Left ventricle myocardium superior (tissue), 1 donor: ENCODE results near the gene OR8B4. TPM values are rescaled to one million over a fixed set of nuclear protein-coding genes. Genes with fewer than 3 reads are reported as not detected.
A peak's percentile ranks its signal among the peaks of the same experiment; 100 is the strongest.
"Not testable (repeated sequence)": the region's sequence is repeated elsewhere in the genome, so short reads cannot be mapped to it uniquely, and the experiment has no call there.

ENCODE experiments used
- ATAC-seq: fragments of 200-7000 bp; cut with Tn5 transposase; one replicate; pipeline ENCODE4 v1.9.1; 2020; ENCODE audit warnings: mild to moderate bottlenecking, moderate library complexity
- DNase-seq: peaks from one replicate; pipeline ENCODE4 v3.0.0-alpha.2; 2020
- intact Hi-C: fragments of 100-400 bp; cut with micrococcal nuclease; formaldehyde crosslinking; loops from one replicate; pipeline ENCODE4 v1.11.0; 2022
- total RNA-seq: library from RNA; stranded (reverse); fragmentation: NEBNext Ultra II Directional; extraction: Animal tissue kit (Norgen Biotek cat#: 25700); gene quantifications from one replicate; pipeline ENCODE4 v1.2.1, GENCODE V29; 2021
- donor health status: DM: no; HTN: yes; CAD: no; lungs with severe emphysema.

OR8B4 gene
- total RNA-seq, 1 donor from 2014 or later: not detected

DNA sequence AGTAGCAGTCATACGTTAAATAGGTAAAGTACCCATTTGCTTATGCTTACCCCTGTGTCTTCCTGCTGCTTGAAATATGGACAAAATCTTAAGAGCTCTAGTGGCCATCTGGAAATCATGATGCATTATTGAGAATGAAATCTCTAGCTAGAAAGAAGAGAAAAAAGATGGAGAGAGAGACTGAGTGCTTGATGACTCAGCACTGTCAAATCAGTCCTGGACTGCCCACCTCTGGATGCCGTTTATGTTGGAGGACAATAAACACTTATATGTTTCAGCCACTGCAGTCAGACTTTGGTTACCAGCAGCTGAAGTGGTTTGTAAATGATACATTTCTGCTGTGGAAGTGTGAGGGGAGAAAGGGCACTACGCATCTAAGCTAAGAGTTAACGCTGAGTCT lies 3.6 kb downstream of the OR8B4 start:
- ATAC-seq (no peak), DNase-seq (no peak)
- intact Hi-C loops: no loop called here

DNA sequence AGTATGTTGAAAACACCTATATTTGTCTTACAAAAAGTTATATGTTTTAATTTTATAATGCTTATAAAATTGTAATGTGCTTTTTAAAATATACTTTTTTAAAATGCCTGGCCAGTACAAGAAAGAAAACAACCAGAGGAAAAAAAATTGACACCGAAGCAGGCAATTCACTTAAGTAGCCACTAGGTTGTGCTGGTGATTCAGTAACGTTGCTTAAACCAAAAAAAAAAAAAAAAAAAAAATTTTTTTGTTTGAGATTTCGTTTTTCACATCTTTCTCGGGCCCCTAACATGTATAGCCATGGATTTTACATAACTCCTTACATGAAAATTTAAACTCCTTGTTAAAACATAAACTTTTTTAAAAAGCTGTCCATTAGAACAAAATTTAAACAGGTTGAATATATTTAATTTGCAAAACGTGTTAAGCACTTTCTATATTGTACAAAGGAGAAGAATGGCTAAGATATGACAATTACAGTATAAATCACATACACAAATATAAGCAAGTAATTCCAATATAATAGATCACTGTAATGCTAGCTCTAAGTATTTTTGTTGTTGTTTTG lies 9.2 kb downstream of the OR8B4 start:
- intact Hi-C loops: loop anchor here (2.0 kb wide), 1 partner anchor 167 kb away; no protein-coding TSS in a partner anchor
- no peak for DNase-seq
- ATAC-seq: no peak

DNA sequence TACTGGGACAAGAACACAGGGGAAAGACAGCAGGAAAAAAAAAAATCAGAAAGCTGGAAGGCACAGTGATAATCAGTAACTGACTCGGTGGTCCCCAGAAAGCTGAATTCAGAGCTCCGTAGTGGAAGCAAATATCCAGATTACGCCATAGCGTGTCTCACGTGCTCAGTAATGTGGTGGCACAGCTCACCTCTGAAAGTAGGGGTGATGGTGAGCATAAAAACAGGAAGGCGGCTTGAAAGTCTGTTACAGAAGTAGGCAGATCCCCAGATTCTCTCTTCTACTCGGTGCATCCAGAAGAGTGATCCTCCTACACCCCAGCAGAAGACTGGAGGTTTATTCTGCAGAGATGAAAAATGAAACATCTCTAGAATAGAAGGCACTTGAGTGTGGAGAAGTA lies 14.8 kb downstream of the OR8B4 start:
- no peak for DNase-seq
- intact Hi-C loops: no loop called here
- no peak for ATAC-seq

DNA sequence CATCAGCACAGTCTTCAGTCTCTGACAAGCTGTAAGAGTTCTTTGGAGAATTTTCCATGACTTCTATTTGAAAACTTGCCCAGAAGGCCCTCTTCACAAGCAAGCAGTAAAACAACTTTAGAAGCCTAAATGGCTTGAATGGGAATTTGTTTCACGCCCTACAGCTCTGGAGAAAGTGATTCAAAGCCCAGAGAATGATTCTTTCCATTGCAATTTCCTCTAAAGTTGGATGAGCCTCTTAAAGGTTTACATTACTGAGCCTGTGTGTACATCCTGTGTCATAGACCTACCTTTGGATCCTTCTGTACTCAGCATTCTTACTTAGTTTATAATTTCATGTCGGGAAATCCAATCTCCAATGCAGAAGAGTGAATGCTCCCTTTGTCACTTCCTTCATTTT lies 19.1 kb downstream of the OR8B4 start:
- DNase-seq (no peak), ATAC-seq (no peak)
- intact Hi-C loops: no loop called here

DNA sequence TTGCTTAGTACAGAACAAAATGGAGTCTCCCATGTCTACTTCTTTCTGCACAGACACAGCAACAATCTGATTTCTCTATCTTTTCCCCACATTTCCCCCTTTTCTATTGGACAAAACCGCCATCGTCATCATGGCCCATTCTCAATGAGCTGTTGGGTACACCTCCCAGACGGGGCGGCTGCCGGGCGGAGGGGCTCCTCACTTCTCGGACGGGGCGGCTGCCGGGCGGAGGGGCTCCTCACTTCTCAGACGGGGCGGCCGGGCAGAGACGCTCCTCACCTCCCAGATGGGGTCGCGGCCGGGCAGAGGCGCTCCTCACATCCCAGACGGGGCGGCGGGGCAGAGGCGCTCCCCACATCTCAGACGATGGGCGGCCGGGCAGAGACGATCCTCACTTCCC lies 21.5 kb downstream of the OR8B4 start:
- intact Hi-C loops, ATAC-seq, DNase-seq: not testable (repeated sequence)

DNA sequence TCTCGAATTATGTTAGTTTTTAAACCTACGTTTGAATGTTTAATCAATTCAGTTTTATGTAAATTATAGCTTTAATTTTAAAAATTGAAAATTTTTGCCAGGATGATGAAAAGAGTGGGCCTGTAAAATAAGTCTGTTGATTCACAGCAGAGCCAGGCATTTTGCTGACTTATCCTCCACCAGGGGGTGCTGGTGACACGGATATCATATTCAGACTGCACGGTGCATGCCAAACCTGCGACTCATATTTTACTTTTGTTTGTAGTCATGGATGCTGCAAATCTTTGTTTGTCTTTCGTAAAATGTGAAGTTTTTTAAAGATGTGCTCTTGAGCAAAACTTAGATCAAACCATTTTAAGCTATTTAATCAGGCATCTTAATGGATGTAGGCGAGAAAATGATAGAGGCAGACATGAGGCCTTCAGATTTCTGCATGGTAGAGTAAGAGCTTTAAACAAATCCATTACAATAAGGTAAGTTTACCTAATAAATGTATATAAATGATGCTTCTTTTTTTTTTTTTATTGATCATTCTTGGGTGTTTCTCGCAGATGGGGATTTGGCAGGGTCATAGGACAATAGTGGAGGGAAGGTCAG lies 22.2 kb downstream of the OR8B4 start:
- peak; percentile 34 for DNase-seq
- intact Hi-C loops: no loop called here
- ATAC-seq: no peak

DNA sequence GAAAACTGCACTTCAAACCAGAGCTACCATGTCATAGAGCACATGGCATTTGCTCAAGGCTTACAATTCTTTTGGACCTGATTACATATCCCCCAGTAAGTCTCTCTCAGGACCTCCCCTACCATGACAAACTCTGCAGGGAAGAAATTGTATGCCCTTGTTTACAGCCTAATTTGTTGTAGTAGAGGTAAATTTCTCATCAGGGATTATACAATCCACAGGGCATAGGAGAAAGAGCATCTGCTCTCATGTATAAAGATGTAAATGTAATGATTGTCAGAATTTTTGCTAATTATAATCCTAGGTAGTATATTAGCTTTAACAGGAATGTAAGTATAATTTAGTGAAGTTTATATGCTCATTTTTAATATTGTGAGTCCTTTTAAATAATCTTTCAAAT lies 25.7 kb downstream of the OR8B4 start, which contains the start of gene OR8B3:
Gene OR8B3 (minus strand): TSS at position 101 of the 400 bp plus-strand sequence. CDS start 1,673 bp downstream, outside the sequence.
- intact Hi-C loops: no loop called here
- no peak for ATAC-seq

DNA sequence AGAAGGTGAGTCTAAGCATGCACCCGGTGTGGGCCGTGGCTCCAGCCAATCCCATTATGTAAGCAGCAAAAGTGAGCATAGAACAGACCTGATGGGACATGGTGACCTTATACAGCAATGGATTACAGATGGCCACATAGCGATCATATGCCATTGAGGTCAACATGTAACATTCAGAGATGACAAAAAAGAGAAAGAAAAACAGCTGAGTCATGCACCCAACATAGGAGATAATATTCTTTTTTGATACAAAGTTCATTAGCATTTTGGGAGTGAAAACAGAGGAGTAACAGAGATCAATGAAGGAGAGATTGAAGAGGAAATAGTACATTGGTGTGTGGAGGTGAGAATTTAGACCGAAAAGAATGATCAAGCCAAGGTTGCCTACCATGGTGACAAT lies 27.8 kb downstream of the OR8B4 start:
- intact Hi-C loops, ATAC-seq, DNase-seq: not testable (repeated sequence)

More for the DNA sequence above, 25.7 kb downstream of the OR8B4 start, which contains the start of gene OR8B3:
- no peak for DNase-seq

DNA sequence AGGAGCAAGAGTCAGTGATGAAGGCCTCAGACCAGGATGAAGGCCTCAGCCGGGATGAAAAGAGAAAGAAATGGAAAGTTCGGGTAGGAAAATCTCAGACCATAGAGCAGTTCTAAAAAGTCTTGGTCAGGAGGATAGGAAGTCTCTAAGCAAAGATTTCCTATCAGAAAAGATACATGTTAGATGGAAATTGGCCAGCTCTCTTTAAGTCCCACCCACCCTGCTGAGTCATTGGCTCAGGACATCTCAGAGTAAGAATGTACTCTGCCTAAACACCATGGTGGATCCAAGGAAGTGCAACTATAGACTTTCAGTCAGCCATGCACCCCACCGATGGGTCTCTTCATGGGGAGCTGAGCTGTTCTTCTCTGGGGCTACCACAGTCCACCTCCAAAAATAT lies 30.3 kb downstream of the OR8B4 start:
- DNase-seq (no peak), ATAC-seq (no peak)
- intact Hi-C loops: no loop called here

DNA sequence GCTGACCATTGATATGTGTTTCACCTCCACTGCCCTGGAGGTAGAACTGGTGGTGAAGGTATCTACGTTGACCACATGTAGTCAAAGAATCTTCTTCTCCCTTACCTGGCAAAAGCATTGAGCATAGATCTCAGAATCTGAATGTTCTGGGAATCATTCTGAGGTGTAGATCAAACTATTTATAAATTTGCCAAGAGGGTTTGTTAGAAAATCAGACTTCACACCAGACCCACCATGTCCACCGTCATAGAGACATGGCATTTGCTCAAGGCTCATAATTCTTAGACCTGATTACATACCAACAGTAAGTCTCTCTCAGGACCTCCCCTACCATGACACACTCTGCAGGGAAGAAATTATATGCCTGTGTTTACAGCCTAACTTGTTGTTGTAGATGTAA lies 40.3 kb downstream of the OR8B4 start, which contains the start of gene OR8B2:
Gene OR8B2 (minus strand): TSS at position 101 of the 400 bp plus-strand sequence. CDS start 1,156 bp downstream, outside the sequence.
- intact Hi-C loops: no loop called here
- ATAC-seq (no peak), DNase-seq (no peak)

DNA sequence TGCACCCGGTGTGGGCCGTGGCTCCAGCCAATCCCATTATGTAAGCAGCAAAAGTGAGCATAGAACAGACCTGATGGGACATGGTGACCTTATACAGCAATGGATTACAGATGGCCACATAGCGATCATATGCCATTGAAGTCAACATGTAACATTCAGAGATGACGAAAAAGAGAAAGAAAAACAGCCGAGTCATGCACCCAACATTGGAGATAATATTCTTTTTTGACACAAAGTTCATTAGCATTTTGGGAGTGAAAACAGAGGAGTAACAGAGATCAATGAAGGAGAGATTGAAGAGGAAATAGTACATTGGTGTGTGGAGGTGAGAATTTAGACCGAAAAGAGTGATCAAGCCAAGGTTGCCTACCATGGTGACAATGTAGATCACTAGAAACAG lies 41.8 kb downstream of the OR8B4 start:
- DNase-seq, ATAC-seq, intact Hi-C loops: not testable (repeated sequence)

DNA sequence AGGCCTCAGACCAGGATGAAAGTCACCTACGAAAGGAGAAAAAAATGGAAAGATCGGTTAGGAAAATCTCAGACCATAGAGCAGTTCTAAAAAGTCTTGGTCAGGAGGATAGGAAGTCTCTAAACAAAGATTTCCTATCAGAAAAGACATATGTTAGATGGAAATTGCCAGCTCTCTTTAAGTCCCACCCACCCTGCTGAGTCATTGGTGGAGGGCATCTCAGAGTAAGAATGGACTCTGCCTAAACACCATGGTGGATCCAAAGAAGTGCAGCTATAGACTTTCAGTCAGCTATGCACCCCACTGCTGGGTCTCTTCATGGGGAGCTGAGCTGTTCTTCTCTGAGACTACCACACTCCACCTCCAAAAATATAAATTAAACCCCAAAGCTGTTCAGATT lies 44.1 kb downstream of the OR8B4 start:
- intact Hi-C loops: no loop called here
- DNase-seq (no peak), ATAC-seq (no peak)

DNA sequence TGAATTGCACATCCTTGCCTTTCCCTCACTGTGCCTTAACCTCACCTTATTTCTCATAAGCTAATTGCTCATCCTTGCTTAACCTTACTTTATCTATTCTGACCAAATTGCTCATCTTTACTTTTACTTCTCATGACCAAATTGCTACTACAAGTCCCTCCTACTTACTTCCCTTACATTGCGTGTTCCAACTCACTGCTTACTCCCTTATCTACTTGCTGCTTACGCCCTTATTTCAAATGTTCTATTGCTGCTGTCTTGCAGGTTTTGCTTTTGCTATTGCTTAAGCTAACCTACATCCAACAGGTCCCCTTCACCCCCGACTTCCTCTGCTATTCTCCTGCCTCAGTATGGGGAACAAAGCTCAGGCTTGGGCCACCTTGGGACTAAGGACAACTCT lies 48.4 kb downstream of the OR8B4 start:
- ATAC-seq (no peak), DNase-seq (no peak)
- intact Hi-C loops: no loop called here

Other genes with a start within 250 kb of the OR8B4 start
- not detected for gene OR10D3, start 241.5 kb downstream of the OR8B4 start, total RNA-seq
- not detected for gene OR8G1, start 183.8 kb downstream of the OR8B4 start, total RNA-seq
- gene OR8G5, start 168.5 kb downstream of the OR8B4 start, total RNA-seq: not detected
- not detected for gene OR8D1, start 110.9 kb downstream of the OR8B4 start, total RNA-seq
- gene OR8D2, start 104.7 kb downstream of the OR8B4 start, total RNA-seq: not detected
- not detected for gene OR8B2, start 40.4 kb downstream of the OR8B4 start, total RNA-seq
- gene OR8B3, start 25.8 kb downstream of the OR8B4 start, total RNA-seq: not detected
- gene OR8B8, start 20.8 kb upstream of the OR8B4 start, total RNA-seq: not detected
- gene OR8B12, start 118.8 kb upstream of the OR8B4 start, total RNA-seq: not detected
- gene OR8A1, start 145.1 kb upstream of the OR8B4 start, total RNA-seq: not detected
- not detected for gene PANX3, start 186.6 kb upstream of the OR8B4 start, total RNA-seq
- gene TBRG1, start 198.0 kb upstream of the OR8B4 start, total RNA-seq: 20.6 TPM
- gene SIAE, start 248.9 kb upstream of the OR8B4 start, total RNA-seq: 77.7 TPM
- 1.2 TPM for gene SPA17, start 249.0 kb upstream of the OR8B4 start, total RNA-seq